SU-DHL-6 (cell line): ENCODE results near the gene ADAMTS12.

ENCODE experiments used
- H2AFZ ChIP-seq: fragments of 200-600 bp; sonication (generic); 2 replicates; pipeline ENCODE4 v1.6.1; 2014; ENCODE audit warnings: low read depth, mild to moderate bottlenecking, moderate library complexity, mixed read lengths, antibody characterized with exemption, low read length; ENCODE audit not compliant: severe bottlenecking
- H3F3A ChIP-seq: fragments of 200-600 bp; shearing (Covaris generic); 2 replicates; pipeline ENCODE4 v1.6.0; 2016; ENCODE audit warnings: antibody characterized with exemption, mild to moderate bottlenecking; ENCODE audit not compliant: insufficient read depth
- H3K27ac ChIP-seq: fragments of 200-600 bp; sonication (generic); 2 replicates; pipeline ENCODE4 v1.5.1; 2016; ENCODE audit warnings: low read depth, mild to moderate bottlenecking, low read length, moderate library complexity, mixed read lengths
- H3K27me3 ChIP-seq: fragments of 200-600 bp; sonication (generic), shearing (Covaris generic); 2 replicates; pipeline ENCODE4 v1.6.0; 2014; ENCODE audit warnings: mild to moderate bottlenecking, low read length
- H3K36me3 ChIP-seq: fragments of 200-600 bp; sonication (generic); 2 replicates; pipeline ENCODE4 v1.6.1; 2014; ENCODE audit warnings: mild to moderate bottlenecking, low read length, mixed read lengths
- H3K4me2 ChIP-seq: fragments of 300-600, 200-600 bp; shearing (Covaris generic), sonication (generic); 2 replicates; pipeline ENCODE4 v1.6.0; 2014; ENCODE audit warnings: low read length, low read depth, mild to moderate bottlenecking; ENCODE audit not compliant: poor library complexity, severe bottlenecking
- H3K4me3 ChIP-seq: fragments of 200-600 bp; sonication (generic); 2 replicates; pipeline ENCODE4 v1.5.1; 2014; ENCODE audit warnings: antibody characterized with exemption, low read length, mild to moderate bottlenecking, mixed read lengths; ENCODE audit not compliant: insufficient read depth, poor library complexity, severe bottlenecking
- H3K79me2 ChIP-seq: fragments of 200-600 bp; sonication (generic); 2 replicates; pipeline ENCODE4 v1.6.1; 2014; ENCODE audit warnings: mild to moderate bottlenecking, low read length, moderate library complexity; ENCODE audit not compliant: insufficient read depth
- H3K9ac ChIP-seq: fragments of 200-600 bp; sonication (generic); 2 replicates; pipeline ENCODE4 v1.7.0; 2014; ENCODE audit warnings: mild to moderate bottlenecking, low read length
- H3K9me2 ChIP-seq: fragments of 200-600 bp; sonication (generic); replicated peaks from 2 replicates; pipeline ENCODE4 v1.6.1; 2014; ENCODE audit warnings: low read length; ENCODE audit not compliant: insufficient read depth
- H3K9me3 ChIP-seq: fragments of 200-600 bp; sonication (generic); 2 replicates; pipeline ENCODE4 v1.6.1; 2014; ENCODE audit warnings: low read length, mixed read lengths; ENCODE audit not compliant: insufficient read depth
- H4K20me1 ChIP-seq: fragments of 200-600 bp; sonication (generic); 2 replicates; pipeline ENCODE4 v1.6.1; 2014; ENCODE audit warnings: low read depth, mild to moderate bottlenecking, antibody characterized with exemption, low read length, moderate library complexity, mixed read lengths
- EZH2phosphoT487 ChIP-seq: fragments of 200-600 bp; sonication (generic), shearing (Covaris generic); conservative IDR thresholded peaks from 2 replicates; pipeline ENCODE4 v1.6.1; 2018; ENCODE audit warnings: mild to moderate bottlenecking, antibody characterized with exemption, low read length, moderate library complexity, mixed read lengths
- TF ChIP-seq, protein P1 (sequence below): fragments of 200-600 bp; sonication (generic); IDR thresholded peaks from one replicate; pipeline ENCODE4 v1.5.1; 2017; ENCODE audit warnings: antibody characterized with exemption, mild to moderate bottlenecking, low read length, moderate library complexity; ENCODE audit not compliant: insufficient read depth, poor library complexity, severe bottlenecking

The ADAMTS12 gene

DNA sequence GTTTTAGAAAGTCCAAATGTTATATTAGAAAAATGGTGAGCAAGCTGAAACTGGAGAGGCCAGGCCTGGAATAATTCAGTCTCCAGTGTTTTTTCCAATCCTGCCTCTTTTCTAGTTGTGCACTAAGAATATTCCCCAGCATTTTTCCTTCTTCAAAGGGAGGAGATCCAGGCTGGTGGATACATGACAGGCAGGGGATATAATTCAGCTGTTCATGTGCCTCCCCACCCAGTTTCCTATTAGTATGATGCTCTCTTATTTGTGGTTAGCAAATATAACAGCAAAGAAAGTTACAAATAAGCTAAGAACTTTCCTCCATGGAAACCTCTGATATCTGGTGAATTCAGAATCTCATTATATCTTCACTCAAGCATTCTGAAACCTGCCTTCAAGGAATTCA lies 234.6 kb downstream of the ADAMTS12 start:
- TF ChIP-seq, protein P1, sequence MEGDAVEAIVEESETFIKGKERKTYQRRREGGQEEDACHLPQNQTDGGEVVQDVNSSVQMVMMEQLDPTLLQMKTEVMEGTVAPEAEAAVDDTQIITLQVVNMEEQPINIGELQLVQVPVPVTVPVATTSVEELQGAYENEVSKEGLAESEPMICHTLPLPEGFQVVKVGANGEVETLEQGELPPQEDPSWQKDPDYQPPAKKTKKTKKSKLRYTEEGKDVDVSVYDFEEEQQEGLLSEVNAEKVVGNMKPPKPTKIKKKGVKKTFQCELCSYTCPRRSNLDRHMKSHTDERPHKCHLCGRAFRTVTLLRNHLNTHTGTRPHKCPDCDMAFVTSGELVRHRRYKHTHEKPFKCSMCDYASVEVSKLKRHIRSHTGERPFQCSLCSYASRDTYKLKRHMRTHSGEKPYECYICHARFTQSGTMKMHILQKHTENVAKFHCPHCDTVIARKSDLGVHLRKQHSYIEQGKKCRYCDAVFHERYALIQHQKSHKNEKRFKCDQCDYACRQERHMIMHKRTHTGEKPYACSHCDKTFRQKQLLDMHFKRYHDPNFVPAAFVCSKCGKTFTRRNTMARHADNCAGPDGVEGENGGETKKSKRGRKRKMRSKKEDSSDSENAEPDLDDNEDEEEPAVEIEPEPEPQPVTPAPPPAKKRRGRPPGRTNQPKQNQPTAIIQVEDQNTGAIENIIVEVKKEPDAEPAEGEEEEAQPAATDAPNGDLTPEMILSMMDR: no peak
- TF ChIP-seq EZH2phosphoT487: no peak
- Histone ChIP-seq H3K9ac (no peak overlapping the region), H3K79me2 (no peaks in the 10 kb centered on the region), H3F3A (no peaks in the 10 kb centered on the region), H4K20me1 (no peaks in the 10 kb centered on the region), H3K27me3 (no peaks in the 10 kb centered on the region), H2AFZ (no peak overlapping the region), H3K4me2 (no peak overlapping the region), H3K27ac (no peak overlapping the region), H3K9me3 (no peaks in the 10 kb centered on the region), H3K9me2 (no peaks in the 10 kb centered on the region), H3K36me3 (no peaks in the 10 kb centered on the region), H3K4me3 (no peak overlapping the region)

DNA sequence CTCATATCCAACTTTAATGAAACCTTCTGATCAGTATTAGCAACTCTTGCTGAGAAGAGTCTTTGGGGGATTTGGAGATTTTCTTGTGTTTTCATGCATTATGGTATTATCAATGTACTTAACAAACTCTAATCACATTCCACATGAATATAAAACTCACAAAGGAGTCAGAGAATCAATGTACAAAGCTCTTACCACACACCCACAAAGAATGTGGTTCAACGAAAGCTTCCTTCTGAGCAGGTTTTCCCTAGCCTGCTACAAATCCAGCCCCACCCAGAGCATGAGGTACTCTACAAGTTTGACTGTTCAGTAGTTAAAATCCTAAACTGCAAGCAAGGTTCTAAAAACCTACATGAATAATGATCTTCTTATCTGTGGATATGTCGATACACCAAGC lies 240.9 kb downstream of the ADAMTS12 start:
- Histone ChIP-seq H4K20me1 (no peaks in the 10 kb centered on the region), H3K9me2 (no peaks in the 10 kb centered on the region), H3K9me3 (no peaks in the 10 kb centered on the region), H3K27me3 (no peaks in the 10 kb centered on the region), H3K27ac (no peak overlapping the region), H3K4me3 (no peak overlapping the region), H2AFZ (no peak overlapping the region), H3F3A (no peaks in the 10 kb centered on the region), H3K4me2 (no peak overlapping the region), H3K9ac (no peak overlapping the region), H3K36me3 (no peaks in the 10 kb centered on the region), H3K79me2 (no peaks in the 10 kb centered on the region)
- TF ChIP-seq, protein P1: no peak
- TF ChIP-seq EZH2phosphoT487: no peak

DNA sequence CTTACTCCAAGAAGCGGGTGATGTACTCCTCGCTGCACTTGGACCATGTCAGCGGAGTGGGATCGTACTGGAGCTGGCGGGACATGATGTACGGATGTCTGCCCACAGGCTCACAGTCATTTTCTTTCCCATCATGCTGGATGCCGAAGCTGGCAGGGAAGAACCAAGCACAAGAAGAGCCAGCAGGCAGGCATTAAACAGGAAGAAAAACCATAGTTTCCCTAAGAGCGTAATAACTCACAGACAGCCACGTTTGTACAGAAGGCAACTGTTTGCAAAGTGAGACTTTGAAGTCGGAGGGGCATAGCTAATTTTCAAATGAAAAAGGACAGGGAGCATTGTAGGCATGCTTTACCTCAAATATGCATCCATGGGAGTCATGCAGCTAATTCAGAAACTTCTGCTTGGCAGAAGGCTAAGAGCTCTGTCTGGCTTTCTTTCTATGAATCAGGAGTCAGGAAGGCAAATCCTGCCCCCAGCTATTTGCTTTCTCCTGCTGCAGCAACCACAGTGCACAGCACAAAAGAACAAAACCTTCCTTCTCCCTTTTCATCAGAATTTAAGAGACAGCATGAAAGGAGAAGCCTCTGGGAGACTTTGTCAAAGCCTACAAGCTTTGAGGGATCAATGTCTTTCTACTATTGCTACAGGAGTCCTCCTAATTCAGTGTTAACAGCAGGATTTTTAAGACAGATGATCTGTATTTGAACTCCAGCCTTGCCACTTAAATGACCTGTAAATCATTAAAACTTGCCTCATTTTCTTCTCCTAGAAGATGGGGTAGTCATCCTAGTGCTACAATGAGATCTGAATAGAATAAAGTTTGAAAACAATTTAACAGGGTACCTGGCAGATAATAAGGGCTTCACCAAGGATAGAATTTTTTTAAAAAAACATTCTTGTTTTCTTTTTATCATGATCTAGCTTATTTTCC lies 242.0 kb downstream of the ADAMTS12 start:
- H2AFZ ChIP-seq: no peak overlapping the region
- no peak overlapping the region for H3K27ac ChIP-seq
- H3K36me3 ChIP-seq: no peaks in the 10 kb centered on the region
- TF ChIP-seq, protein P1: no peak
- TF ChIP-seq EZH2phosphoT487: no peak
- H4K20me1 ChIP-seq: no peaks in the 10 kb centered on the region
- H3F3A ChIP-seq: no peaks in the 10 kb centered on the region
- H3K4me3 ChIP-seq: no peak overlapping the region
- H3K9ac ChIP-seq: no peak overlapping the region
- H3K4me2 ChIP-seq: no peak overlapping the region
- no peaks in the 10 kb centered on the region for H3K9me2 ChIP-seq
- no peaks in the 10 kb centered on the region for H3K79me2 ChIP-seq
- H3K9me3 ChIP-seq: 0 out of 2 replicates have a peak, but pooled peaks cover 4% of the 10 kb centered on the region
- no peaks in the 10 kb centered on the region for H3K27me3 ChIP-seq
